ENCODE data around the gene EEF1G. TPM values are rescaled to one million over a fixed set of nuclear protein-coding genes. Genes with fewer than 3 reads are reported as not detected.

The EEF1G gene
- total and polyA plus RNA-seq, 9 of the 15 experiments (the other 6 are each of a cell fraction or from before 2014, with no cell fraction given) = 985 to 2,349 (median 2,035) TPM

GRCh38 chr11:62611705-62612365 is 38.1 kb upstream of the EEF1G start (continued):
- no peak for TF ChIP-seq ZMIZ1 (IDR thresholded peaks at IDR 0.05; ENCODE audit: low read depth in 2 of 2, low read length in 2 of 2)
- TF ChIP-seq ARID2 (IDR thresholded peaks at IDR 0.05) = peak; percentile 34; the same call in 1 of the 2 replicates
- no peak for TF ChIP-seq ID3 (CRISPR knock-in tag; IDR thresholded peaks at IDR 0.05)
- TF ChIP-seq ID3 (tag; IDR thresholded peaks at IDR 0.05) = 0 out of 2 replicates have a peak, but pooled peaks have one; percentile 33
- TF ChIP-seq, protein P1, sequence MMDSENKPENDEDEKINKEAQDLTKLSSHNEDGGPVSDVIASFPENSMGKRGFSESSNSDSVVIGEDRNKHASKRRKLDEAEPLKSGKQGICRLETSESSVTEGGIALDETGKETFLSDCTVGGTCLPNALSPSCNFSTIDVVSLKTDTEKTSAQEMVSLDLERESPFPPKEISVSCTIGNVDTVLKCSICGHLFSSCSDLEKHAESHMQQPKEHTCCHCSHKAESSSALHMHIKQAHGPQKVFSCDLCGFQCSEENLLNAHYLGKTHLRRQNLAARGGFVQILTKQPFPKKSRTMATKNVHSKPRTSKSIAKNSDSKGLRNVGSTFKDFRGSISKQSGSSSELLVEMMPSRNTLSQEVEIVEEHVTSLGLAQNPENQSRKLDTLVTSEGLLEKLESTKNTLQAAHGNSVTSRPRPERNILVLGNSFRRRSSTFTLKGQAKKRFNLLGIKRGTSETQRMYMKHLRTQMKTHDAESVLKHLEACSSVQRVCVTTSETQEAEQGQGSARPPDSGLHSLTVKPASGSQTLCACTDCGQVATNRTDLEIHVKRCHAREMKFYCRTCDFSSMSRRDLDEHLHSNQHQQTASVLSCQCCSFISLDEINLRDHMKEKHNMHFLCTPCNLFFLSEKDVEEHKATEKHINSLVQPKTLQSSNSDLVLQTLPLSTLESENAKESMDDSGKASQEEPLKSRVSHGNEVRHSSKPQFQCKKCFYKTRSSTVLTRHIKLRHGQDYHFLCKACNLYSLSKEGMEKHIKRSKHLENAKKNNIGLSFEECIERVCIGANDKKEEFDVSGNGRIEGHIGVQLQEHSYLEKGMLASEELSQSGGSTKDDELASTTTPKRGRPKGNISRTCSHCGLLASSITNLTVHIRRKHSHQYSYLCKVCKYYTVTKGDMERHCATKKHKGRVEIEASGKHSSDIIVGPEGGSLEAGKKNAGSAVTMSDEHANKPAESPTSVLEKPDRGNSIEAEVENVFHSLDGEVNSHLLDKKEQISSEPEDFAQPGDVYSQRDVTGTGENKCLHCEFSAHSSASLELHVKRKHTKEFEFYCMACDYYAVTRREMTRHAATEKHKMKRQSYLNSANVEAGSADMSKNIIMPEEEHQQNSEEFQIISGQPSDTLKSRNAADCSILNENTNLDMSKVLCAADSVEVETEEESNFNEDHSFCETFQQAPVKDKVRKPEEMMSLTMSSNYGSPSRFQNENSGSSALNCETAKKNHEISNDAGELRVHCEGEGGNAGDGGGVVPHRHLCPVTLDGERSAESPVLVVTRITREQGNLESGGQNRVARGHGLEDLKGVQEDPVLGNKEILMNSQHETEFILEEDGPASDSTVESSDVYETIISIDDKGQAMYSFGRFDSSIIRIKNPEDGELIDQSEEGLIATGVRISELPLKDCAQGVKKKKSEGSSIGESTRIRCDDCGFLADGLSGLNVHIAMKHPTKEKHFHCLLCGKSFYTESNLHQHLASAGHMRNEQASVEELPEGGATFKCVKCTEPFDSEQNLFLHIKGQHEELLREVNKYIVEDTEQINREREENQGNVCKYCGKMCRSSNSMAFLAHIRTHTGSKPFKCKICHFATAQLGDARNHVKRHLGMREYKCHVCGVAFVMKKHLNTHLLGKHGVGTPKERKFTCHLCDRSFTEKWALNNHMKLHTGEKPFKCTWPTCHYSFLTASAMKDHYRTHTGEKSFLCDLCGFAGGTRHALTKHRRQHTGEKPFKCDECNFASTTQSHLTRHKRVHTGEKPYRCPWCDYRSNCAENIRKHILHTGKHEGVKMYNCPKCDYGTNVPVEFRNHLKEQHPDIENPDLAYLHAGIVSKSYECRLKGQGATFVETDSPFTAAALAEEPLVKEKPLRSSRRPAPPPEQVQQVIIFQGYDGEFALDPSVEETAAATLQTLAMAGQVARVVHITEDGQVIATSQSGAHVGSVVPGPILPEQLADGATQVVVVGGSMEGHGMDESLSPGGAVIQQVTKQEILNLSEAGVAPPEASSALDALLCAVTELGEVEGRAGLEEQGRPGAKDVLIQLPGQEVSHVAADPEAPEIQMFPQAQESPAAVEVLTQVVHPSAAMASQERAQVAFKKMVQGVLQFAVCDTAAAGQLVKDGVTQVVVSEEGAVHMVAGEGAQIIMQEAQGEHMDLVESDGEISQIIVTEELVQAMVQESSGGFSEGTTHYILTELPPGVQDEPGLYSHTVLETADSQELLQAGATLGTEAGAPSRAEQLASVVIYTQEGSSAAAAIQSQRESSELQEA (IDR thresholded peaks at IDR 0.05; ENCODE audit: low read depth) = no peak
- TF ChIP-seq, protein P2, sequence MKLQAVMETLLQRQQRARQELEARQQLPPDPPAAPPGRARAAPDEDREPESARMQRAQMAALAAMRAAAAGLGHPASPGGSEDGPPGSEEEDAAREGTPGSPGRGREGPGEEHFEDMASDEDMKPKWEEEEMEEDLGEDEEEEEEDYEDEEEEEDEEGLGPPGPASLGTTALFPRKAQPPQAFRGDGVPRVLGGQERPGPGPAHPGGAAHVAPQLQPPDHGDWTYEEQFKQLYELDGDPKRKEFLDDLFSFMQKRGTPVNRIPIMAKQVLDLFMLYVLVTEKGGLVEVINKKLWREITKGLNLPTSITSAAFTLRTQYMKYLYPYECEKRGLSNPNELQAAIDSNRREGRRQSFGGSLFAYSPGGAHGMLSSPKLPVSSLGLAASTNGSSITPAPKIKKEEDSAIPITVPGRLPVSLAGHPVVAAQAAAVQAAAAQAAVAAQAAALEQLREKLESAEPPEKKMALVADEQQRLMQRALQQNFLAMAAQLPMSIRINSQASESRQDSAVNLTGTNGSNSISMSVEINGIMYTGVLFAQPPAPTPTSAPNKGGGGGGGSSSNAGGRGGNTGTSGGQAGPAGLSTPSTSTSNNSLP (IDR thresholded peaks at IDR 0.05; ENCODE audit: borderline replicate concordance, low read depth, low read length) = no peak
- TF ChIP-seq U2AF2 (optimal IDR thresholded peaks at IDR 0.05; ENCODE audit: low read depth, low read length) = no peak
- TF ChIP-seq ZBTB26 (CRISPR knock-in tag; IDR thresholded peaks at IDR 0.05) = 0 out of 2 replicates have a peak, but pooled peaks have one; percentile 39
- no peak for TF ChIP-seq PHF21A (IDR thresholded peaks at IDR 0.05; ENCODE audit: borderline replicate concordance, low read depth)
- peak; percentile 36; the same call in 1 of the 2 replicates for TF ChIP-seq CC2D1A (IDR thresholded peaks at IDR 0.05)
- no peak for TF ChIP-seq BRF1 (IDR thresholded peaks at IDR 0.05; ENCODE audit: borderline replicate concordance, extremely low read depth, insufficient read length)
- TF ChIP-seq NCOA1 (IDR thresholded peaks at IDR 0.05; ENCODE audit: low read depth) = no peak

Data from K562 (cell line).